Activated T-cell treated with anti-CD3 and anti-CD28 coated beads for 4 hours (primary cell): Measurements from ENCODE around the gene NAB2.
"Not testable (repeated sequence)": the region's sequence is repeated elsewhere in the genome, so short reads cannot be mapped to it uniquely, and the experiment has no call there.

ENCODE experiments used
- DNase-seq: peaks from one replicate; pipeline ENCODE4 v3.0.0-alpha.2; 2020

Gene NAB2

GRCh38 chr12:57116580-57117281 is 27.8 kb downstream of the NAB2 start:
- no peak for DNase-seq

- no peak for DNase-seq
Measured at GRCh38 chr12:57118711-57119271, 29.9 kb downstream of the NAB2 start.

- DNase-seq, result no peak
Measured at GRCh38 chr12:57119294-57120085, 30.6 kb downstream of the NAB2 start.

- not testable (repeated sequence) for DNase-seq
Measured at GRCh38 chr12:57120718-57121117, 31.8 kb downstream of the NAB2 start.

GRCh38 chr12:57123813-57124212 is 34.9 kb downstream of the NAB2 start:
- DNase-seq, result no peak

- DNase-seq, result peak; percentile 68
Measured at GRCh38 chr12:57124261-57124877, 35.5 kb downstream of the NAB2 start.

GRCh38 chr12:57126061-57126460 is 37.1 kb downstream of the NAB2 start:
- DNase-seq, result no peak

GRCh38 chr12:57126561-57126960 is 37.6 kb downstream of the NAB2 start:
- no peak for DNase-seq

- peak; percentile 67 for DNase-seq
Measured at GRCh38 chr12:57127101-57127725, 38.3 kb downstream of the NAB2 start.

- peak; percentile 76 for DNase-seq
Measured at GRCh38 chr12:57127726-57128518, 39.0 kb downstream of the NAB2 start, which contains the start of gene LRP1. TSS of gene LRP1 (plus strand) at chr12:57128483. CDS start at chr12:57128965, 482 bp downstream.

- DNase-seq, result no peak
Measured at GRCh38 chr12:57128519-57129247, 39.8 kb downstream of the NAB2 start.

- no peak for DNase-seq
Measured at GRCh38 chr12:57129321-57129842, 40.5 kb downstream of the NAB2 start.

GRCh38 chr12:57129889-57130288 is 41.0 kb downstream of the NAB2 start:
- DNase-seq, result no peak

GRCh38 chr12:57130941-57131340 is 42.0 kb downstream of the NAB2 start:
- DNase-seq, result no peak

- no peak for DNase-seq
Measured at GRCh38 chr12:57131896-57132744, 43.2 kb downstream of the NAB2 start.

- no peak for DNase-seq
Measured at GRCh38 chr12:57133013-57133569, 44.2 kb downstream of the NAB2 start.

- DNase-seq, result no peak
Measured at GRCh38 chr12:57133916-57134315, 45.0 kb downstream of the NAB2 start.

GRCh38 chr12:57134949-57135348 is 46.0 kb downstream of the NAB2 start:
- no peak for DNase-seq

GRCh38 chr12:57135527-57136326 is 46.8 kb downstream of the NAB2 start:
- no peak for DNase-seq
